Renal cortical epithelial cell (primary cell): ENCODE results near the gene SCN5A. TPM values are rescaled to one million over a fixed set of nuclear protein-coding genes. Genes with fewer than 3 reads are reported as not detected.

Experiments used
- total RNA-seq: library from RNA; depleted of rRNA; stranded (reverse); fragments of >200 nt; gene quantifications from 2 replicates; pipeline ENCODE4 v1.2.3, GENCODE V29; 2014

Gene SCN5A
- total RNA-seq, 1 donor from 2014 or later = 0.20 TPM

Other genes with a start within 250 kb of the SCN5A start
- 3.5 and 11.8 TPM in 2 replicates for gene ACVR2B, start 195.8 kb downstream of the SCN5A start, total RNA-seq
- 6.9 and 11.4 TPM in 2 replicates for gene EXOG, start 153.3 kb downstream of the SCN5A start, total RNA-seq
- gene SCN10A, start 166.5 kb upstream of the SCN5A start, total RNA-seq = not detected in 2 replicates